H9 (cell line): ENCODE results near the gene SLC1A4. TPM values are rescaled to one million over a fixed set of nuclear protein-coding genes. Genes with fewer than 3 reads are reported as not detected.

Experiments
- DNase-seq: peaks from one replicate; pipeline ENCODE4 v3.0.0-alpha.2; 2017
- H2AFZ ChIP-seq: one replicate; pipeline ENCODE4 v1.6.1; 2013; ENCODE audit warnings: mild to moderate bottlenecking, low read length, control low read depth, moderate library complexity
- H2AK5ac ChIP-seq: 2 replicates; pipeline ENCODE4 v1.6.1; 2013; ENCODE audit warnings: low read length, control low read depth, mixed read lengths; ENCODE audit not compliant: insufficient read length
- H2BK120ac ChIP-seq: one replicate; pipeline ENCODE4 v1.6.1; 2013; ENCODE audit warnings: low read depth, mild to moderate bottlenecking, low read length, control low read depth, inconsistent platforms; ENCODE audit not compliant: poor library complexity, severe bottlenecking
- H2BK12ac ChIP-seq: 2 replicates; pipeline ENCODE4 v1.6.1; 2013; ENCODE audit warnings: low read length, control low read depth, mixed read lengths, low read depth; ENCODE audit not compliant: insufficient read length
- H2BK15ac ChIP-seq: 2 replicates; pipeline ENCODE4 v1.6.1; 2013; ENCODE audit warnings: low read depth, low read length, control low read depth
- H2BK20ac ChIP-seq: one replicate; pipeline ENCODE4 v1.6.1; 2013; ENCODE audit warnings: low read depth, mild to moderate bottlenecking, low read length, control low read depth, inconsistent platforms; ENCODE audit not compliant: poor library complexity, severe bottlenecking
- H2BK5ac ChIP-seq: 2 replicates; pipeline ENCODE4 v1.6.1; 2013; ENCODE audit warnings: low read length, control low read depth, mixed read lengths; ENCODE audit not compliant: insufficient read length
- H3K14ac ChIP-seq: 2 replicates; pipeline ENCODE4 v1.6.1; 2013; ENCODE audit warnings: low read length, control low read depth; ENCODE audit not compliant: insufficient read depth
- H3K18ac ChIP-seq: 2 replicates; pipeline ENCODE4 v1.6.1; 2013; ENCODE audit warnings: low read depth, mild to moderate bottlenecking, mixed read lengths, low read length, control low read depth; ENCODE audit not compliant: insufficient read length
- H3K23ac ChIP-seq: 2 replicates; pipeline ENCODE4 v1.6.1; 2013; ENCODE audit warnings: low read length, control low read depth, mixed read lengths, low read depth; ENCODE audit not compliant: insufficient read length
- H3K23me2 ChIP-seq: 2 replicates; pipeline ENCODE4 v1.6.1; 2013; ENCODE audit warnings: low read depth, mild to moderate bottlenecking, mixed read lengths, low read length, control low read depth; ENCODE audit not compliant: insufficient read length, poor library complexity, severe bottlenecking
- H3K27ac ChIP-seq: 2 replicates; pipeline ENCODE4 v1.5.1; 2013; ENCODE audit warnings: low read length, control low read depth, mixed read lengths, low read depth; ENCODE audit not compliant: insufficient read length
- H3K27me3 ChIP-seq: 2 replicates; pipeline ENCODE4 v1.6.1; 2013; ENCODE audit warnings: low read length, control low read depth, inconsistent platforms; ENCODE audit not compliant: insufficient read depth
- H3K4ac ChIP-seq: 2 replicates; pipeline ENCODE4 v1.6.1; 2013; ENCODE audit warnings: low read depth, mild to moderate bottlenecking, control low read depth, inconsistent platforms, low read length, moderate library complexity
- H3K4me1 ChIP-seq: 2 replicates; pipeline ENCODE4 v1.6.1; 2013; ENCODE audit warnings: low read length, control low read depth, inconsistent platforms; ENCODE audit not compliant: insufficient read depth
- H3K4me2 ChIP-seq: 2 replicates; pipeline ENCODE4 v1.6.1; 2013; ENCODE audit warnings: low read length, control low read depth, mixed read lengths; ENCODE audit not compliant: insufficient read length, insufficient read depth
- H3K56ac ChIP-seq: 2 replicates; pipeline ENCODE4 v1.6.1; 2013; ENCODE audit warnings: low read depth, mild to moderate bottlenecking, mixed read lengths, low read length, control low read depth; ENCODE audit not compliant: insufficient read length
- H3K79me1 ChIP-seq: 2 replicates; pipeline ENCODE4 v1.6.1; 2013; ENCODE audit warnings: low read depth, mild to moderate bottlenecking, moderate library complexity, low read length, control low read depth, inconsistent platforms; ENCODE audit not compliant: insufficient read depth, poor library complexity, severe bottlenecking
- H3K79me2 ChIP-seq: 2 replicates; pipeline ENCODE4 v1.6.1; 2013; ENCODE audit warnings: low read length, control low read depth, inconsistent platforms; ENCODE audit not compliant: insufficient read depth
- H3K9ac ChIP-seq: 2 replicates; pipeline ENCODE4 v1.6.1; 2013; ENCODE audit warnings: low read length, control low read depth, mixed read lengths; ENCODE audit not compliant: insufficient read length; ENCODE audit errors: extremely low read depth
- H3K9me3 ChIP-seq: one replicate; pipeline ENCODE4 v1.6.1; 2013; ENCODE audit warnings: low read depth, low read length, inconsistent platforms; ENCODE audit not compliant: control insufficient read depth
- H3T11ph ChIP-seq: one replicate; pipeline ENCODE4 v1.6.1; 2013; ENCODE audit warnings: mild to moderate bottlenecking, low read length, control low read depth, inconsistent platforms
- H4K20me1 ChIP-seq: one replicate; pipeline ENCODE4 v1.6.1; 2013; ENCODE audit not compliant: control insufficient read depth, insufficient read length, insufficient read depth
- H4K5ac ChIP-seq: 2 replicates; pipeline ENCODE4 v1.6.1; 2013; ENCODE audit warnings: low read depth, mild to moderate bottlenecking, mixed read lengths, low read length, control low read depth; ENCODE audit not compliant: insufficient read length
- H4K8ac ChIP-seq: replicated peaks from 2 replicates; pipeline ENCODE4 v1.6.1; 2013; ENCODE audit warnings: low read length, control low read depth, mixed read lengths, low read depth; ENCODE audit not compliant: insufficient read length
- H4K91ac ChIP-seq: 2 replicates; pipeline ENCODE4 v1.6.1; 2013; ENCODE audit warnings: low read depth, mild to moderate bottlenecking, moderate library complexity, mixed read lengths, low read length, control low read depth; ENCODE audit not compliant: insufficient read length
- H3K27ac Mint-ChIP-seq, 3 experiments: 2 replicates in 2 of 3; 3 replicates in 1 of 3; pipeline ENCODE4 v1.8.0; 2020 to 2021; ENCODE audit warnings: mixed read lengths in 3 of 3, mild to moderate bottlenecking in 1 of 3, moderate library complexity in 1 of 3
- H3K27me3 Mint-ChIP-seq: 2 replicates; pipeline ENCODE4 v1.8.0; 2021; ENCODE audit warnings: low read depth, mild to moderate bottlenecking, moderate library complexity, mixed read lengths
- H3K36me3 Mint-ChIP-seq, 3 experiments: 2 replicates in 2 of 3; 3 replicates in 1 of 3; pipeline ENCODE4 v1.8.0; 2020 to 2021; ENCODE audit warnings: low read depth in 3 of 3, mixed read lengths in 3 of 3; ENCODE audit not compliant: insufficient read depth in 1 of 3
- H3K4me1 Mint-ChIP-seq, 2 experiments: 2 replicates each; pipeline ENCODE4 v1.8.0; 2020; ENCODE audit warnings: mixed read lengths in 2 of 2
- H3K4me3 Mint-ChIP-seq, 2 experiments: 2 replicates in 1 of 2; 3 replicates in 1 of 2; pipeline ENCODE4 v1.8.0; 2020 to 2021; ENCODE audit warnings: mild to moderate bottlenecking in 2 of 2, mixed read lengths in 2 of 2, moderate library complexity in 1 of 2
- H3K9me3 Mint-ChIP-seq, 2 experiments: 2 replicates in 1 of 2; 3 replicates in 1 of 2; pipeline ENCODE4 v1.8.0; 2020; ENCODE audit warnings: mild to moderate bottlenecking in 2 of 2, mixed read lengths in 2 of 2, moderate library complexity in 1 of 2
- whole genome bisulfite sequencing: extraction: QIAGEN DNeasy Blood & Tissue Kit; methylation state at CpG from one replicate; pipeline ENCODE4 v1.1.7; 2013; ENCODE audit warnings: missing lambda C conversion rate, low lambda C conversion rate, mixed read lengths; ENCODE audit not compliant: insufficient read length; ENCODE audit errors: extremely low coverage; 5-methylcytosine and 5-hydroxymethylcytosine counted together
- total RNA-seq: library from RNA; stranded (reverse); gene quantifications from 2 replicates; pipeline ENCODE4 v1.2.1, GENCODE V29; 2021
- TF ChIP-seq, protein P1 (sequence below): fragments of 200-600 bp; sonication (generic); conservative IDR thresholded peaks from 3 replicates; pipeline ENCODE4 v1.8.0; 2021; ENCODE audit warnings: antibody characterized with exemption, mild to moderate bottlenecking

The SLC1A4 gene
- total RNA-seq, 1 experiment from 2014 or later: 1.9 TPM

DNA sequence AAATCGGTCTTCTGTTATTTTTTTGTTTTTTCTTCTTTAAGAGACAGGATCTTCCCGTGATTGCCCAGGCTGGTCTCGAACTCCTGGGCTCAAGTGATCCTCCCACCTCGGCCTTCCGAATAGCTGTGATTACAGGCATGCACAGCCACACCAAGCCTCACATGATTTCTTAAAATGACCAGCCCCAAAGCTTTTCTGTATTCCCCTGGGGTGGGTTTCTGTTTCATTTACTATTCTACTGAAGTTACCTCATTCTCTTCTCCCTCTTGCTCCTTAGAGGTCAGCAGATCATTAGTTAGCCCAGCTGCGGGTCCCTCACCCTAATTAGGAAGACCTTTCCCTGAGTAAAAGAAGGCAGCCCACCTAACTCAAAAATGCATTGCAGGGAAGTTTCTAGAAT lies 27.6 kb downstream of the SLC1A4 start:
- Mint-ChIP-seq H3K4me3 (no peak overlapping the region), H3K36me3 (peaks cover 0 to 2% (median 0%) of the 10 kb centered on the region in 3 experiments; a peak in 2 of 7 replicates), H3K4me1 (peaks cover 13 to 17% of the 10 kb centered on the region in 2 experiments), H3K27ac (no peak overlapping the region), H3K9me3 (no peaks in the 10 kb centered on the region), H3K27me3 (no peaks in the 10 kb centered on the region)
- no peaks in the 10 kb centered on the region for H3K9me3 ChIP-seq
- no peak overlapping the region for H3K9ac ChIP-seq
- H4K8ac ChIP-seq: no peak overlapping the region
- H4K5ac ChIP-seq: no peak overlapping the region
- H3K18ac ChIP-seq: no peak overlapping the region
- no peak overlapping the region for H2AFZ ChIP-seq
- H3K4ac ChIP-seq: no peak overlapping the region
- TF ChIP-seq, protein P1, sequence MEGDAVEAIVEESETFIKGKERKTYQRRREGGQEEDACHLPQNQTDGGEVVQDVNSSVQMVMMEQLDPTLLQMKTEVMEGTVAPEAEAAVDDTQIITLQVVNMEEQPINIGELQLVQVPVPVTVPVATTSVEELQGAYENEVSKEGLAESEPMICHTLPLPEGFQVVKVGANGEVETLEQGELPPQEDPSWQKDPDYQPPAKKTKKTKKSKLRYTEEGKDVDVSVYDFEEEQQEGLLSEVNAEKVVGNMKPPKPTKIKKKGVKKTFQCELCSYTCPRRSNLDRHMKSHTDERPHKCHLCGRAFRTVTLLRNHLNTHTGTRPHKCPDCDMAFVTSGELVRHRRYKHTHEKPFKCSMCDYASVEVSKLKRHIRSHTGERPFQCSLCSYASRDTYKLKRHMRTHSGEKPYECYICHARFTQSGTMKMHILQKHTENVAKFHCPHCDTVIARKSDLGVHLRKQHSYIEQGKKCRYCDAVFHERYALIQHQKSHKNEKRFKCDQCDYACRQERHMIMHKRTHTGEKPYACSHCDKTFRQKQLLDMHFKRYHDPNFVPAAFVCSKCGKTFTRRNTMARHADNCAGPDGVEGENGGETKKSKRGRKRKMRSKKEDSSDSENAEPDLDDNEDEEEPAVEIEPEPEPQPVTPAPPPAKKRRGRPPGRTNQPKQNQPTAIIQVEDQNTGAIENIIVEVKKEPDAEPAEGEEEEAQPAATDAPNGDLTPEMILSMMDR: no peak
- H2BK15ac ChIP-seq: no peak overlapping the region
- H4K20me1 ChIP-seq: no peaks in the 10 kb centered on the region
- H3K27ac ChIP-seq: no peak overlapping the region
- H3K27me3 ChIP-seq: no peaks in the 10 kb centered on the region
- no peak overlapping the region for H2AK5ac ChIP-seq
- WGBS: no CpG with 5 or more reads among the region's 6 CpGs
- no peak for DNase-seq
- no peaks in the 10 kb centered on the region for H3K79me2 ChIP-seq
- no peak overlapping the region for H3T11ph ChIP-seq
- H3K4me2 ChIP-seq: no peak overlapping the region
- H3K23ac ChIP-seq: no peak overlapping the region
- no peak overlapping the region for H2BK12ac ChIP-seq
- no peak overlapping the region for H2BK5ac ChIP-seq
- H4K91ac ChIP-seq: no peak overlapping the region
- H3K4me1 ChIP-seq: no peaks in the 10 kb centered on the region; the same call in 1 of the 2 replicates
- no peaks in the 10 kb centered on the region for H3K23me2 ChIP-seq
- H3K56ac ChIP-seq: no peak overlapping the region
- H2BK20ac ChIP-seq: no peak overlapping the region
- no peak overlapping the region for H2BK120ac ChIP-seq
- no peaks in the 10 kb centered on the region for H3K79me1 ChIP-seq
- no peak overlapping the region for H3K14ac ChIP-seq
